Measurements from ENCODE around the gene AMZ1. TPM values are rescaled to one million over a fixed set of nuclear protein-coding genes. Genes with fewer than 3 reads are reported as not detected.

AMZ1 gene
- total RNA-seq, 4 donors from 2014 or later = 0.17 TPM; not detected in 3

- H3K9me3 ChIP-seq = no peaks in the 10 kb centered on the region
- no peaks in the 10 kb centered on the region for H3K36me3 ChIP-seq
- peaks cover 7% of the 10 kb centered on the region for H3K4me1 ChIP-seq
- DNase-seq (ENCODE audit: low spot score in 2 of 2) = no peak
- no peak overlapping the region for H3K4me3 ChIP-seq
- TF ChIP-seq POLR2A (IDR thresholded peaks at IDR 0.05) (no peak), EP300 (IDR thresholded peaks at IDR 0.05) (no peak), POLR2AphosphoS5 (IDR thresholded peaks at IDR 0.05) (no peak)
- TF ChIP-seq, protein P1, sequence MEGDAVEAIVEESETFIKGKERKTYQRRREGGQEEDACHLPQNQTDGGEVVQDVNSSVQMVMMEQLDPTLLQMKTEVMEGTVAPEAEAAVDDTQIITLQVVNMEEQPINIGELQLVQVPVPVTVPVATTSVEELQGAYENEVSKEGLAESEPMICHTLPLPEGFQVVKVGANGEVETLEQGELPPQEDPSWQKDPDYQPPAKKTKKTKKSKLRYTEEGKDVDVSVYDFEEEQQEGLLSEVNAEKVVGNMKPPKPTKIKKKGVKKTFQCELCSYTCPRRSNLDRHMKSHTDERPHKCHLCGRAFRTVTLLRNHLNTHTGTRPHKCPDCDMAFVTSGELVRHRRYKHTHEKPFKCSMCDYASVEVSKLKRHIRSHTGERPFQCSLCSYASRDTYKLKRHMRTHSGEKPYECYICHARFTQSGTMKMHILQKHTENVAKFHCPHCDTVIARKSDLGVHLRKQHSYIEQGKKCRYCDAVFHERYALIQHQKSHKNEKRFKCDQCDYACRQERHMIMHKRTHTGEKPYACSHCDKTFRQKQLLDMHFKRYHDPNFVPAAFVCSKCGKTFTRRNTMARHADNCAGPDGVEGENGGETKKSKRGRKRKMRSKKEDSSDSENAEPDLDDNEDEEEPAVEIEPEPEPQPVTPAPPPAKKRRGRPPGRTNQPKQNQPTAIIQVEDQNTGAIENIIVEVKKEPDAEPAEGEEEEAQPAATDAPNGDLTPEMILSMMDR (IDR thresholded peaks at IDR 0.05) = no peak
- no peaks in the 10 kb centered on the region for H3K27me3 ChIP-seq
- no peak overlapping the region for H3K27ac ChIP-seq
- WGBS = 66% methylated on average over 20 of the region's 22 CpGs
Observed at GRCh38 chr7:2715341-2716231, 27.6 kb downstream of the AMZ1 start.

DNA sequence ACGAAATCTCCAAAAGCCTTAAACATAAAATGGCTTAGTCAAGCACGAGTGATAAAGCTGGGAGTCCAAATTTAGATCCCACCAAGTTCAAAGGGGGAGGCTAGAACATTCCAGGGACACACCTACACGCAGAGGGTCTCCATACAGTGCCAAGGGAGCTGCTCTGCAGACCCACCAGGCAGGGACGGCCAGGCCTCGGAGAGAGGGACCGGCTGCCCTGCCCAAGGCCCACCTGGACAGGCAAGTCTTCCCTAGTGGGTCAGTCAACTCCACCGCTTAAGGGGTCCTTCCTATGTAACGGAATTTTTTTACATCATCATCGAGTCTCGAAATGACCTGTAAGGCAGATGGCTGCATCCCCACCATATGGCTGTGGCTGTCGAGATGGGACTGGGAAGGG lies 28.5 kb downstream of the AMZ1 start:
- no peak for DNase-seq (ENCODE audit: low spot score in 2 of 2)
- no peak for TF ChIP-seq POLR2A (IDR thresholded peaks at IDR 0.05)
- TF ChIP-seq, protein P1 (IDR thresholded peaks at IDR 0.05) = no peak
- no peak for TF ChIP-seq EP300 (IDR thresholded peaks at IDR 0.05)
- TF ChIP-seq POLR2AphosphoS5 (IDR thresholded peaks at IDR 0.05) = no peak
- Histone ChIP-seq H3K27me3 (no peaks in the 10 kb centered on the region), H3K4me3 (no peak overlapping the region), H3K4me1 (peaks cover 7% of the 10 kb centered on the region), H3K36me3 (no peaks in the 10 kb centered on the region), H3K27ac (no peak overlapping the region), H3K9me3 (no peaks in the 10 kb centered on the region)
- 85% methylated on average over 9 of the region's 11 CpGs for WGBS

GRCh38 chr7:2716906-2717292 lies 28.9 kb downstream of the AMZ1 start:
- peaks cover 7% of the 10 kb centered on the region for H3K4me1 ChIP-seq
- H3K4me3 ChIP-seq = no peak overlapping the region
- 82% methylated on average over 20 of the region's 20 CpGs for WGBS
- no peak overlapping the region for H3K27ac ChIP-seq
- DNase-seq (ENCODE audit: low spot score in 2 of 2) = no peak
- no peaks in the 10 kb centered on the region for H3K36me3 ChIP-seq
- no peaks in the 10 kb centered on the region for H3K27me3 ChIP-seq
- no peaks in the 10 kb centered on the region for H3K9me3 ChIP-seq
- TF ChIP-seq POLR2A (IDR thresholded peaks at IDR 0.05) (no peak), EP300 (IDR thresholded peaks at IDR 0.05) (no peak), POLR2AphosphoS5 (IDR thresholded peaks at IDR 0.05) (no peak)
- TF ChIP-seq, protein P1 (IDR thresholded peaks at IDR 0.05) = no peak

- TF ChIP-seq POLR2A (IDR thresholded peaks at IDR 0.05) (no peak), EP300 (IDR thresholded peaks at IDR 0.05) (no peak), POLR2AphosphoS5 (IDR thresholded peaks at IDR 0.05) (no peak)
- TF ChIP-seq, protein P1 (IDR thresholded peaks at IDR 0.05) = no peak
- no peak for DNase-seq (ENCODE audit: low spot score in 2 of 2)
- H3K27me3 ChIP-seq = no peaks in the 10 kb centered on the region
- no peaks in the 10 kb centered on the region for H3K36me3 ChIP-seq
- no peak overlapping the region for H3K4me3 ChIP-seq
- no peaks in the 10 kb centered on the region for H3K9me3 ChIP-seq
- peaks cover 7% of the 10 kb centered on the region for H3K4me1 ChIP-seq
- no peak overlapping the region for H3K27ac ChIP-seq
- 57% methylated on average over 32 of the region's 47 CpGs for WGBS
Observed at GRCh38 chr7:2717293-2718261, 29.6 kb downstream of the AMZ1 start.
